Parathyroid adenoma (tissue), 2 donors: ENCODE data around the gene ATG101.
A peak's percentile ranks its signal among the peaks of the same experiment; 100 is the strongest.

ENCODE experiments used
- H2AFZ ChIP-seq: fragments of 300-600 bp; sonication (generic); one replicate; pipeline ENCODE4 v1.7.0; 2017; ENCODE audit warnings: antibody characterized with exemption, mild to moderate bottlenecking
- H3K27ac ChIP-seq: fragments of 300-600 bp; sonication (generic); one replicate; pipeline ENCODE4 v1.7.0; 2017
- H3K27me3 ChIP-seq: fragments of 300-600 bp; sonication (generic); one replicate; pipeline ENCODE4 v1.7.0; 2017; ENCODE audit warnings: low read length; ENCODE audit not compliant: control insufficient read depth, insufficient read depth
- H3K36me3 ChIP-seq: fragments of 300-600 bp; sonication (generic); one replicate; pipeline ENCODE4 v1.7.0; 2017; ENCODE audit warnings: low read length; ENCODE audit not compliant: control insufficient read depth, insufficient read depth
- H3K4me1 ChIP-seq: fragments of 300-600 bp; sonication (generic); one replicate; pipeline ENCODE4 v1.7.0; 2017; ENCODE audit warnings: control low read depth
- H3K4me2 ChIP-seq: fragments of 300-600 bp; sonication (generic); one replicate; pipeline ENCODE4 v1.7.0; 2017; ENCODE audit warnings: low read length
- H3K4me3 ChIP-seq: fragments of 300-600 bp; sonication (generic); one replicate; pipeline ENCODE4 v1.7.0; 2017; ENCODE audit warnings: low read depth, low read length
- H3K79me2 ChIP-seq: fragments of 300-600 bp; sonication (generic); one replicate; pipeline ENCODE4 v1.7.0; 2017; ENCODE audit warnings: control low read depth
- H3K9ac ChIP-seq: fragments of 300-600 bp; sonication (generic); one replicate; pipeline ENCODE4 v1.7.0; 2017; ENCODE audit warnings: mild to moderate bottlenecking
- H3K9me3 ChIP-seq: fragments of 300-600 bp; sonication (generic); one replicate; pipeline ENCODE4 v1.7.0; 2017; ENCODE audit warnings: low read length; ENCODE audit not compliant: control insufficient read depth
- CTCF ChIP-seq: fragments of 300-600 bp; sonication (generic); IDR thresholded peaks from one replicate; pipeline ENCODE4 v1.7.0; 2017; ENCODE audit warnings: antibody characterized with exemption, mild to moderate bottlenecking
- donor health status: primary hyperparathyroidism.

ATG101 gene

GRCh38 chr12:52023976-52024688 is 45.6 kb upstream of the ATG101 start:
- H3K9ac ChIP-seq: no peak overlapping the region
- no peaks in the 10 kb centered on the region for H3K9me3 ChIP-seq
- peaks cover 7% of the 10 kb centered on the region for H3K4me1 ChIP-seq
- no peaks in the 10 kb centered on the region for H3K27me3 ChIP-seq
- H3K4me3 ChIP-seq: peak overlapping the region; percentile 51
- peak overlapping the region; percentile 81 for H2AFZ ChIP-seq
- H3K36me3 ChIP-seq: no peaks in the 10 kb centered on the region
- no peaks in the 10 kb centered on the region for H3K79me2 ChIP-seq
- TF ChIP-seq CTCF: no peak
- H3K27ac ChIP-seq: no peak overlapping the region
- peak overlapping the region; percentile 64 for H3K4me2 ChIP-seq

GRCh38 chr12:52024845-52025230 is 44.9 kb upstream of the ATG101 start:
- Histone ChIP-seq H3K4me3 (no peak overlapping the region), H3K9me3 (no peaks in the 10 kb centered on the region), H3K79me2 (no peaks in the 10 kb centered on the region), H3K9ac (no peak overlapping the region), H3K4me2 (no peak overlapping the region), H3K4me1 (peaks cover 7% of the 10 kb centered on the region), H2AFZ (peak overlapping the region; percentile 99), H3K27ac (peak overlapping the region; percentile 77), H3K36me3 (no peaks in the 10 kb centered on the region), H3K27me3 (no peaks in the 10 kb centered on the region)
- TF ChIP-seq CTCF: no peak

GRCh38 chr12:52026263-52026662 is 43.5 kb upstream of the ATG101 start:
- no peak overlapping the region for H3K9ac ChIP-seq
- H3K4me1 ChIP-seq: peaks cover 7% of the 10 kb centered on the region
- no peaks in the 10 kb centered on the region for H3K36me3 ChIP-seq
- no peak overlapping the region for H3K4me2 ChIP-seq
- no peaks in the 10 kb centered on the region for H3K9me3 ChIP-seq
- H3K4me3 ChIP-seq: no peak overlapping the region
- no peak for TF ChIP-seq CTCF
- H3K79me2 ChIP-seq: no peaks in the 10 kb centered on the region
- no peaks in the 10 kb centered on the region for H3K27me3 ChIP-seq
- H2AFZ ChIP-seq: peak overlapping the region; percentile 99
- H3K27ac ChIP-seq: peak overlapping the region; percentile 77

GRCh38 chr12:52027085-52027843 is 42.5 kb upstream of the ATG101 start:
- Histone ChIP-seq H3K9me3 (no peaks in the 10 kb centered on the region), H3K79me2 (no peaks in the 10 kb centered on the region), H3K4me2 (no peak overlapping the region), H3K27me3 (no peaks in the 10 kb centered on the region), H3K4me1 (peaks cover 12% of the 10 kb centered on the region), H3K27ac (no peak overlapping the region), H3K36me3 (no peaks in the 10 kb centered on the region), H2AFZ (no peak overlapping the region), H3K9ac (no peak overlapping the region), H3K4me3 (no peak overlapping the region)
- TF ChIP-seq CTCF: no peak
